Skeletal muscle tissue (tissue), 4 donors: Measurements from ENCODE around the gene KCNIP4. TPM values are rescaled to one million over a fixed set of nuclear protein-coding genes. Genes with fewer than 3 reads are reported as not detected.

Experiments
- H3K27ac ChIP-seq: one replicate; pipeline ENCODE4 v1.7.0; 2013; ENCODE audit warnings: mild to moderate bottlenecking, low read depth, low read length, inconsistent platforms
- H3K27me3 ChIP-seq, 3 donors: one replicate each; pipeline ENCODE4 v1.7.0; 2013; ENCODE audit warnings: low read length in 3 of 3; ENCODE audit not compliant: control insufficient read depth in 3 of 3, insufficient read depth in 3 of 3
- H3K36me3 ChIP-seq, 3 donors: one replicate each; pipeline ENCODE4 v1.7.0; 2013; ENCODE audit warnings: low read length in 3 of 3; ENCODE audit not compliant: control insufficient read depth in 3 of 3, insufficient read depth in 3 of 3
- H3K4me1 ChIP-seq, 3 donors: one replicate each; pipeline ENCODE4 v1.7.0; 2013; ENCODE audit warnings: low read length in 3 of 3, mild to moderate bottlenecking in 3 of 3; ENCODE audit not compliant: control insufficient read depth in 3 of 3, insufficient read depth in 3 of 3
- H3K4me3 ChIP-seq, 3 donors: one replicate each; pipeline ENCODE4 v1.7.0; 2013; ENCODE audit warnings: low read length in 3 of 3
- H3K9ac ChIP-seq, 3 donors: one replicate each; pipeline ENCODE4 v1.7.0; 2013; ENCODE audit warnings: low read length in 3 of 3, mild to moderate bottlenecking in 3 of 3, moderate library complexity in 2 of 3, low read depth in 1 of 3
- H3K9me3 ChIP-seq, 3 donors: one replicate each; pipeline ENCODE4 v1.7.0; 2013; ENCODE audit warnings: low read length in 3 of 3; ENCODE audit not compliant: control insufficient read depth in 3 of 3
- total RNA-seq: library from RNA; depleted of rRNA; stranded (reverse); fragments of >200 nt; gene quantifications from one replicate; pipeline ENCODE4 v1.2.3, GENCODE V29; 2014
- donor health status: Osteomylitis.

KCNIP4 gene
- total RNA-seq, 1 donor from 2014 or later: 0.52 TPM

DNA sequence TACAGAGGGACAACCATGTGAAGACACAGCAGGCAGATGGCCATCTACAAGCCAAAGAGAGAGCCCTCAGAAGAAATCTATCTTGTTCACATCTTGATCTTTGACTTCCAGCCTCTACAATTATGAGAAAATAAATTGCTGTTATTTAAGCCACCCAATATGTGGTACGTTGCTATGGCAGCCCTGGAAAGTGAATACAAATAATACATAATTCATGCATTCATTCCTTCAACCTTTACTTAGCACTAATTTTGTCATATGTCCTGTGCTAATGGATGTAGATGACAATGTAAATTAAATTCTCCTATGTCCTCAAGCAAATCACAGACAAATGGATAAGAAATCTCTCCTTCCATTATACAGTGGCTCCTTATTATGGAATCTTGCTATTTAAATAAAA, 886.7 kb downstream of the KCNIP4 start:
- Histone ChIP-seq H3K36me3 (no peaks in the 10 kb centered on the region), H3K4me1 (no peaks in the 10 kb centered on the region), H3K4me3 (no peak overlapping the region), H3K9me3 (peaks cover 0 to 2% (median 0%) of the 10 kb centered on the region in 3 donors), H3K27ac (no peak overlapping the region), H3K9ac (no peak overlapping the region), H3K27me3 (no peaks in the 10 kb centered on the region)

GRCh38 chr4:21046141-21046540, 902.4 kb downstream of the KCNIP4 start:
- Histone ChIP-seq H3K27ac (no peak overlapping the region), H3K4me3 (no peak overlapping the region), H3K4me1 (no peaks in the 10 kb centered on the region), H3K27me3 (no peaks in the 10 kb centered on the region), H3K9ac (no peak overlapping the region), H3K9me3 (no peaks in the 10 kb centered on the region), H3K36me3 (no peaks in the 10 kb centered on the region)

- Histone ChIP-seq H3K27ac (no peak overlapping the region), H3K9ac (no peak overlapping the region), H3K4me1 (no peaks in the 10 kb centered on the region), H3K9me3 (no peaks in the 10 kb centered on the region), H3K36me3 (no peaks in the 10 kb centered on the region), H3K4me3 (no peak overlapping the region), H3K27me3 (no peaks in the 10 kb centered on the region)
Measured at GRCh38 chr4:21045119-21045518, 903.5 kb downstream of the KCNIP4 start.

- no peaks in the 10 kb centered on the region for H3K9me3 ChIP-seq
- no peak overlapping the region for H3K9ac ChIP-seq
- H3K27me3 ChIP-seq: no peaks in the 10 kb centered on the region
- H3K27ac ChIP-seq: no peak overlapping the region
- H3K4me3 ChIP-seq: no peak overlapping the region
- H3K36me3 ChIP-seq: no peaks in the 10 kb centered on the region
- no peaks in the 10 kb centered on the region for H3K4me1 ChIP-seq
Measured at GRCh38 chr4:21041708-21042107, 906.9 kb downstream of the KCNIP4 start.

DNA sequence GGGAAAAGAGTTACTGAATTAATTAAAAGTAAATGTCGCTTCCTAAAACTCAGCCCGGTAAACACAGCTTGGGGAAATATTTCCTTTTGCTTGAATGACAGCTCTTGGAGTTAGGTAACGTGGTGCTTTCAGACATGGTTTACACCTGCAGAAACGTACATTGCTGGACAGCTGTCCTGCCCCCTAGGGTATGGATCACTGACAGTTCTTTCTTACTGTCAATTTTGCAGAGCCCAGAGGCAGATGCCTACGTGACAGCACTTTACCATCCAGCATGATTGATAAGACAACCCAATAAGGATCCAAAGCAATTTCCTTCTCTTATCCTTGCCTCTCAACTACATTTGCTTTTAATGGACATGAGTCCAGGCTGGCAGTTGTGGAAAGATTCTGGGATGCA, 913.8 kb downstream of the KCNIP4 start:
- Histone ChIP-seq H3K4me1 (no peaks in the 10 kb centered on the region), H3K9me3 (no peaks in the 10 kb centered on the region), H3K27me3 (no peaks in the 10 kb centered on the region), H3K27ac (no peak overlapping the region), H3K4me3 (no peak overlapping the region), H3K9ac (no peak overlapping the region), H3K36me3 (no peaks in the 10 kb centered on the region)

DNA sequence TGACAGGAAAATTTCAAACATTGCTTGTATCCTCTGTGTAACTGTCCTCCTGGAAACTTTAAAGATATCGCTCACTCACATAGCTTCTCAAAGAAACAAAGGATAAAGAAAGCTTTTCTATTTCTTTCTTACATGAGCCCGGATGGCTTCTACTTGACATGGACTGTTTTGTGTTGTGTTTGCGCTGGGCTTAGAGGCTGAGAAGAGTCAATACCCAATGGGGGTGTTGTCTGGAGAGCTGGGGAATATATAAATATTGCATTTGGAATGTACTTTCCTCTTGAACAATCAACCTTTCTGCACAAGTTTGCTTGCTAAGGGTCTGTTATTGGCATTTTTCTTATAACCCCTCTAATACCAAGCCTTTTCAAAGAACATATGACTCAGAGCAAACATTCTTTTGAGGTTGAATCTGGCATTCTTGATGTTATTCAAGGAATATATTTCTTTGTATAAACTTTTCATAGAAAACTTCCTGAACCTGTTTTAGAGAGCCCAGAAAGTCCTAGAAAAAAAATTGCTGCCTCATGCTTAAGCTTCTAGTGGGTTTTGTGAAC, 916.4 kb downstream of the KCNIP4 start:
- H3K9me3 ChIP-seq: no peaks in the 10 kb centered on the region
- no peak overlapping the region for H3K9ac ChIP-seq
- no peaks in the 10 kb centered on the region for H3K36me3 ChIP-seq
- H3K27ac ChIP-seq: no peak overlapping the region
- no peak overlapping the region for H3K4me3 ChIP-seq
- H3K27me3 ChIP-seq: no peaks in the 10 kb centered on the region
- no peaks in the 10 kb centered on the region for H3K4me1 ChIP-seq

GRCh38 chr4:21018817-21019216, 929.8 kb downstream of the KCNIP4 start:
- no peaks in the 10 kb centered on the region for H3K4me1 ChIP-seq
- H3K36me3 ChIP-seq: no peaks in the 10 kb centered on the region
- H3K9ac ChIP-seq: no peak overlapping the region
- H3K27me3 ChIP-seq: no peaks in the 10 kb centered on the region
- H3K27ac ChIP-seq: no peak overlapping the region
- peaks cover 0 to 2% (median 0%) of the 10 kb centered on the region in 3 donors for H3K9me3 ChIP-seq
- H3K4me3 ChIP-seq: no peak overlapping the region

- no peak overlapping the region for H3K4me3 ChIP-seq
Measured at GRCh38 chr4:21013501-21013900, 935.1 kb downstream of the KCNIP4 start.

DNA sequence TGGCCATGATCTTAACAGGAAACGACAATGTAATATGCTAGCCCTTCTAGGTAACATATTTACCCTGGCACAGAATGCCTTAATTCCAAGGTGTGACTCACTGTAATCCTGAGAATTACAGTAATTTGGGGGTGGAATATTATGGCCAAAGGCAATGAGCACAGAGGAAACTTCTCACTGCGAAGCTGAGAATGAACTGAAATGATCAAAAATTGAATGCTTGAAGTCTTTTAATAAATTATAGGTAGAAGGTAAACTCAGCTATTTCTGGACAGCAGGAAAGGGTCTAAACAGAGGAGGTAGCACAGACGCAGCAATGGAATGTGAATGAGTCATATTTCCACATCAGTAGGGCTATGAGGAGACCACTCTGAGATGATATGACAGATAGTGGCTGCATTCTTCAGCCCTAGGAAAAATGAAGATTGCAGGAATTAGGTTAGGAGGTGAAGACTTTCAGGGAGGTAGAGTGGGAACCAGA, 935.7 kb downstream of the KCNIP4 start:
- no peak overlapping the region for H3K9ac ChIP-seq
- no peaks in the 10 kb centered on the region for H3K27me3 ChIP-seq
- no peaks in the 10 kb centered on the region for H3K9me3 ChIP-seq
- H3K27ac ChIP-seq: no peak overlapping the region
- no peaks in the 10 kb centered on the region for H3K36me3 ChIP-seq
- H3K4me3 ChIP-seq: no peak overlapping the region
- no peaks in the 10 kb centered on the region for H3K4me1 ChIP-seq

More at GRCh38 chr4:21013501-21013900, 935.1 kb downstream of the KCNIP4 start:
- Histone ChIP-seq H3K36me3 (no peaks in the 10 kb centered on the region), H3K27ac (no peak overlapping the region), H3K9ac (no peak overlapping the region), H3K27me3 (no peaks in the 10 kb centered on the region), H3K9me3 (no peaks in the 10 kb centered on the region), H3K4me1 (no peaks in the 10 kb centered on the region)

GRCh38 chr4:21011106-21011505, 937.5 kb downstream of the KCNIP4 start:
- Histone ChIP-seq H3K36me3 (no peaks in the 10 kb centered on the region), H3K4me1 (no peaks in the 10 kb centered on the region), H3K27me3 (no peaks in the 10 kb centered on the region), H3K9ac (no peak overlapping the region), H3K9me3 (no peaks in the 10 kb centered on the region), H3K27ac (no peak overlapping the region), H3K4me3 (no peak overlapping the region)
